Heart right ventricle (tissue), 16 donors: ENCODE measurements around the gene KIAA0930. TPM values are rescaled to one million over a fixed set of nuclear protein-coding genes. Genes with fewer than 3 reads are reported as not detected.

Source experiments
- ATAC-seq, 8 donors: fragments of 200-7000 bp; cut with Tn5 transposase; one replicate each; pipeline ENCODE4 v1.9.1; 2020; ENCODE audit warnings: mild to moderate bottlenecking in 8 of 8, moderate library complexity in 8 of 8, moderate number of reproducible peaks in 1 of 8
- DNase-seq, 2 donors: peaks; one replicate each; pipeline ENCODE4 v3.0.0-alpha.2; 2020
- H3K27ac ChIP-seq, 10 donors: fragments of 200-600 bp; sonication (generic) in 2 of 10; one replicate each; pipeline versions ENCODE4 v1.5.0 to v1.8.0; 2020 to 2022; ENCODE audit warnings: mild to moderate bottlenecking in 3 of 10
- H3K27me3 ChIP-seq, 7 donors: fragments of 200-600 bp; one replicate each; pipeline ENCODE4 v1.8.0; 2021 to 2022; ENCODE audit warnings: mild to moderate bottlenecking in 2 of 7
- H3K36me3 ChIP-seq, 9 donors: fragments of 200-600 bp; sonication (generic) in 1 of 9; one replicate each; pipeline versions ENCODE4 v1.5.0 to v1.8.0; 2020 to 2022; ENCODE audit warnings: mild to moderate bottlenecking in 2 of 9
- H3K4me1 ChIP-seq, 9 donors: fragments of 200-600 bp; sonication (generic) in 1 of 9; one replicate each; pipeline versions ENCODE4 v1.5.0 to v1.8.0; 2020 to 2022; ENCODE audit warnings: mild to moderate bottlenecking in 4 of 9
- H3K4me3 ChIP-seq, 10 donors: fragments of 200-600 bp; sonication (generic) in 2 of 10; one replicate each; pipeline versions ENCODE4 v1.5.0 to v1.8.0; 2020 to 2022; ENCODE audit warnings: mild to moderate bottlenecking in 7 of 10, moderate library complexity in 2 of 10
- H3K9me3 ChIP-seq, 11 donors: fragments of 200-600 bp in 10 of 11; sonication (generic) in 2 of 11; one replicate each; pipeline versions ENCODE4 v1.5.0 to v1.8.0; 2013 to 2022; ENCODE audit warnings: mild to moderate bottlenecking in 2 of 11, control low read depth in 1 of 11, moderate library complexity in 1 of 11
- CTCF ChIP-seq, 9 donors: fragments of 200-600 bp; sonication (generic) in 2 of 9; IDR thresholded peaks; one replicate each; pipeline versions ENCODE4 v1.5.0 to v1.8.0; 2021 to 2022; ENCODE audit warnings: antibody characterized with exemption in 9 of 9, mild to moderate bottlenecking in 5 of 9, moderate library complexity in 1 of 9
- WGBS, 2 donors: extraction: QIAGEN DNeasy Blood & Tissue Kit; methylation state at CpG; one replicate each; pipeline ENCODE4 v1.1.7; 2013; ENCODE audit warnings: inconsistent platforms in 1 of 2; 5-methylcytosine and 5-hydroxymethylcytosine counted together
- intact Hi-C, 10 donors: fragments of 100-400 bp; cut with DNase I; formaldehyde crosslinking; loops; one replicate each; pipeline versions ENCODE4 v1.11.1 to v1.14.2; 2022
- polyA plus RNA-seq, 2 donors: library from polyadenylated mRNA; stranded (reverse); fragments of 200-250 nt; gene quantifications; one replicate each; pipeline ENCODE4 v1.2.3, GENCODE V29; 2013
- total RNA-seq, 10 donors: library from RNA; stranded (reverse); fragmentation: NEBNext Ultra II Directional in 3 of 10; extraction: Animal tissue kit (Norgen Biotek cat#: 25700) in 3 of 10; gene quantifications; one replicate each; pipeline versions ENCODE4 v1.2.1 to v1.2.4, GENCODE V29; 2021 to 2023
- donor health status: Arrhythmogenic right ventricular cardiomyopathy.
- donor health status: ischemic (EF 13 %, LVEDD 7.1; RV severe dilation, severe dysfunction).
- donor health status: healthy with polysubstance abuse.
- donor health status: DM: no; HTN: yes; CAD: no.
- donor health status: DM: no; HTN: no; CAD: no.
- donor health status: ischemic (EF 25% LVEDD 6.9; RV normal size, moderate dysfunction).
- donor health status: ischemic (EF 25% LVEDD 5.7; RV mildly dilated, moderate dysfunction).
- donor health status: healthy.
- donor health status: DM: yes; HTN: yes; CAD: no.
- donor health status: Ischemic cardiomyopathy.
- donor health status: ischemic (EF 35%, LVEDD 5.7; RV mildly dilated, moderate dysfunction).
- donor health status: nonischemic (EF 11% LVEDD 7.7; RV severe dilation, severe dysfunction).
- donor health status: DM: yes; HTN: yes; CAD: no.
- donor health status: PGD.
- donor health status: ischemic (EF 29% LVEDD 5.4; RV normal size, mild dysfunction).
- donor health status: nonischemic (EF 23%, LVEDD 6.1; RV moderate dilation, normal function).

KIAA0930 gene
- total and polyA plus RNA-seq, 12 donors, result 9.1 to 48.3 (median 16.3) TPM

DNA sequence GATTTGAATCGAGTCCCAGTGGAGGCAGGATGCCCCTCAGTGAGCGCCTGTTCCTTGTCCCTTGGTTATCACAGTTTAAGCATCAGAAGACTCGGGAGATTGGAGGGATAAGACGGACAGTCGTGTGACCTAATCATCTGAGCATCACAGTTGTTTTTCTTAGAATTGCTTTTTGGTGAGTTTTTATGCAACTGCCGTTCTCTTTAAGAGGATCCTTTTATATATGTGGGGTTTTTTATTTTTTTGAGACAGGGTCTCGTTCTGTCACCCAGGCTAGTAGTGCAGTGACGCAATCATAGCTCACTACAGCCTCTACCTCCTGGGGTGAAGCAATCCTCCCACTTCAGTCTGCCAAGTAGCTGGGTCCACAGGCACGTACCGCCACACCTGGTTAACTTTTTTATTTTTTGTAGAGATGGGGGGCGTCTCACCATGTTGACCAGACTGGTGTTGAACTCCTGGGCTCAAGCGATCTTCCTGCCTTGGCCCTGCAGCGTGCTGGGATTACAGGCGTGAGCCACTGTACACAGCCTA lies 60.5 kb downstream of the KIAA0930 start:
- no peak for DNase-seq
- H3K9me3 ChIP-seq, result no peaks in the 10 kb centered on the region
- no peak for ATAC-seq
- no peak overlapping the region for H3K4me3 ChIP-seq
- no peak overlapping the region for H3K27ac ChIP-seq
- H3K27me3 ChIP-seq, result no peaks in the 10 kb centered on the region
- H3K36me3 ChIP-seq, result peaks cover 0 to 99% (median 57%) of the 10 kb centered on the region in 9 donors
- peaks cover 0 to 20% (median 0%) of the 10 kb centered on the region in 9 donors for H3K4me1 ChIP-seq
- no peak for TF ChIP-seq CTCF (IDR thresholded peaks at IDR 0.05)
- intact Hi-C loops, result no loop called here
- 91 to 93% methylated on average over 14 of the region's 14 CpGs for WGBS, 2 donors

GRCh38 chr22:45179276-45180049 lies 61.2 kb downstream of the KIAA0930 start:
- ATAC-seq (no peak), DNase-seq (no peak)
- 93 to 96% methylated on average over 9 of the region's 9 CpGs for WGBS, 2 donors
- Histone ChIP-seq H3K4me3 (no peak overlapping the region), H3K36me3 (peaks cover 0 to 99% (median 58%) of the 10 kb centered on the region in 9 donors), H3K9me3 (no peaks in the 10 kb centered on the region), H3K27me3 (no peaks in the 10 kb centered on the region), H3K4me1 (peaks cover 0 to 20% (median 0%) of the 10 kb centered on the region in 9 donors), H3K27ac (no peak overlapping the region)
- no peak for TF ChIP-seq CTCF (IDR thresholded peaks at IDR 0.05)
- intact Hi-C loops, result no loop called here

DNA sequence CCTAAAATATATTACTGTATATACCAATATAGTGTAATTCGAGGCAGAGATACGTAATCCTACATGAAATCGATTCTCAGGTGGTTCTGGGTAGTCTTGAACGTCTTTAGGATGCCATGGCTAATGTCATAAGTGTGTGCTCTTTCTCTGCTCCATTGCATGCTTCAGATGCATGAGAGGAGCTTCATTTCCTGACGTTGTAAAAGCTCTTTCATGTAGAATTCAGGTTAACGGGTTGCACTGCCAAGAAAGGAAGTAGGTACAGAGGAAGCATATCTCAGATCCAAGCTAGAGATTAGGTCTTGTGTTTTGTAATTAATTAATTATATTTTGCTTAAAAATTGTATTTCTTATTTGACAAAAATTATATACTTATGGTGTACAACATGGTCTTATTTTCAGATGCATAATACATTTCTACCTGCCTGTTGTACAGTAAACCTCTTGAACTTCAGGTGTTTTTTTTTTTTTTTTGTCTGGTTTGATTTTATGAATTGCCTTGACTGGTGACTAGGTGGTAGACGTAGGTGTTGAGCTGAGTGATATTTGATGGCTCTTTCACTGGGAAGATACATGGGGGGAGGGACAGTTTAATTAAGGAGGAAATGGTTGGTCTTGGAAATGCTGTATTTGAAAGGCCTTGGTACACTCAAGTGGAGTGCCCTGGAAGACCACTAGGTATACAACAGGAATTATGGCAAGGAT lies 67.7 kb downstream of the KIAA0930 start:
- peak overlapping the region in 1 of 10 donors; percentile 15 for H3K27ac ChIP-seq
- ATAC-seq, result no peak
- TF ChIP-seq CTCF (IDR thresholded peaks at IDR 0.05), result no peak
- H3K36me3 ChIP-seq, result peaks cover 0 to 100% (median 65%) of the 10 kb centered on the region in 9 donors
- intact Hi-C loops, result no loop called here
- H3K4me1 ChIP-seq, result peaks cover 0 to 41% (median 0%) of the 10 kb centered on the region in 9 donors
- no peak overlapping the region for H3K4me3 ChIP-seq
- H3K27me3 ChIP-seq, result no peaks in the 10 kb centered on the region
- no peaks in the 10 kb centered on the region for H3K9me3 ChIP-seq
- no peak for DNase-seq
- 79 to 80% methylated on average over 7 of the region's 7 CpGs for WGBS, 2 donors

- TF ChIP-seq CTCF (IDR thresholded peaks at IDR 0.05), result no peak
- no peak for ATAC-seq
- H3K27me3 ChIP-seq, result no peaks in the 10 kb centered on the region
- peaks cover 0 to 51% (median 0%) of the 10 kb centered on the region in 9 donors for H3K4me1 ChIP-seq
- peak overlapping the region in 1 of 10 donors; percentile 8 for H3K27ac ChIP-seq
- H3K4me3 ChIP-seq, result no peak overlapping the region
- DNase-seq, result no peak
- 85 to 86% methylated on average over 6 of the region's 6 CpGs for WGBS, 2 donors
- no peaks in the 10 kb centered on the region for H3K9me3 ChIP-seq
- intact Hi-C loops, result no loop called here
- peaks cover 0 to 99% (median 66%) of the 10 kb centered on the region in 9 donors for H3K36me3 ChIP-seq
Observed at GRCh38 chr22:45171830-45172229, 68.9 kb downstream of the KIAA0930 start.
